Kidney (tissue), 14 donors: Measurements from ENCODE around the gene MGA. TPM values are rescaled to one million over a fixed set of nuclear protein-coding genes. Genes with fewer than 3 reads are reported as not detected.

Source experiments
- DNase-seq, 5 donors: peaks; one replicate each; pipeline ENCODE4 v3.0.0-alpha.2; 2013 to 2020
- FAIRE-seq: peaks from 2 replicates; lab custom pipeline; 2012; peaks lifted over from hg19 to GRCh38; lab: Jason Lieb, UNC
- H3K27ac ChIP-seq, 2 donors: one replicate each; pipeline ENCODE4 v1.7.0; 2013; ENCODE audit warnings: low read depth in 2 of 2, low read length in 2 of 2, inconsistent platforms in 1 of 2
- H3K27me3 ChIP-seq: one replicate; pipeline ENCODE4 v1.7.1; 2013; ENCODE audit warnings: low read length, inconsistent platforms; ENCODE audit not compliant: control insufficient read depth, insufficient read depth
- H3K36me3 ChIP-seq, 3 donors: one replicate each; pipeline versions ENCODE4 v1.7.0 to v1.7.1; 2013; ENCODE audit warnings: low read length in 3 of 3, control low read depth in 1 of 3, inconsistent platforms in 1 of 3; ENCODE audit not compliant: insufficient read depth in 3 of 3, control insufficient read depth in 2 of 3
- H3K4me1 ChIP-seq, 3 donors: one replicate each; pipeline versions ENCODE4 v1.7.0 to v1.7.1; 2013; ENCODE audit warnings: low read length in 3 of 3, inconsistent platforms in 1 of 3, low read depth in 1 of 3; ENCODE audit not compliant: control insufficient read depth in 2 of 3, insufficient read depth in 2 of 3
- H3K4me3 ChIP-seq, 3 donors: one replicate each; pipeline versions ENCODE4 v1.7.0 to v1.8.1; 2013; ENCODE audit warnings: low read length in 3 of 3, control low read depth in 1 of 3, inconsistent platforms in 1 of 3
- H3K9ac ChIP-seq, 3 donors: one replicate each; pipeline versions ENCODE4 v1.7.0 to v1.7.1; 2013; ENCODE audit warnings: low read length in 3 of 3, control low read depth in 1 of 3, inconsistent platforms in 1 of 3
- H3K9me3 ChIP-seq, 3 donors: one replicate each; pipeline versions ENCODE4 v1.7.0 to v1.7.1; 2013; ENCODE audit warnings: low read length in 3 of 3, control low read depth in 1 of 3, inconsistent platforms in 1 of 3; ENCODE audit not compliant: control insufficient read depth in 2 of 3, insufficient read depth in 1 of 3
- CTCF ChIP-seq: IDR thresholded peaks from 3 replicates; pipeline ENCODE4 v1.5.1; 2012; ENCODE audit warnings: mild to moderate bottlenecking, moderate library complexity, borderline replicate concordance; ENCODE audit not compliant: insufficient read depth; ENCODE audit errors: extremely low read depth
- intact Hi-C: fragments of 100-400 bp; cut with DNase I; formaldehyde crosslinking; loops from one replicate; pipeline ENCODE4 v1.11.1; 2022
- polyA plus RNA-seq: library from polyadenylated mRNA; stranded (reverse); fragments of 350-450 nt; fragmentation: Illumina TruSeq; extraction: RNeasy Lipid Tissue Mini Kit (QIAGEN cat#74804); gene quantifications from one replicate; pipeline ENCODE4 v1.2.3, GENCODE V29; 2014; ENCODE audit warnings: low read depth, low replicate concordance; ENCODE audit not compliant: insufficient read depth
- total RNA-seq: library from RNA; stranded (reverse); fragmentation: NEBNext Ultra II Directional; extraction: Animal tissue kit (Norgen Biotek cat#: 25700); gene quantifications from one replicate; pipeline ENCODE4 v1.2.1, GENCODE V29; 2021
- donor health status: control.
- donor health status: control.
- donor health status: control.
- donor health status: control.
- donor health status: control.
- donor health status: DM: yes; HTN: yes; CAD: no.
- donor health status: Normal renal cell carcinoma (clear cell type).

The MGA gene
- total and polyA plus RNA-seq, 2 donors from 2014 or later, result 1.9 to 40.1 TPM

DNA sequence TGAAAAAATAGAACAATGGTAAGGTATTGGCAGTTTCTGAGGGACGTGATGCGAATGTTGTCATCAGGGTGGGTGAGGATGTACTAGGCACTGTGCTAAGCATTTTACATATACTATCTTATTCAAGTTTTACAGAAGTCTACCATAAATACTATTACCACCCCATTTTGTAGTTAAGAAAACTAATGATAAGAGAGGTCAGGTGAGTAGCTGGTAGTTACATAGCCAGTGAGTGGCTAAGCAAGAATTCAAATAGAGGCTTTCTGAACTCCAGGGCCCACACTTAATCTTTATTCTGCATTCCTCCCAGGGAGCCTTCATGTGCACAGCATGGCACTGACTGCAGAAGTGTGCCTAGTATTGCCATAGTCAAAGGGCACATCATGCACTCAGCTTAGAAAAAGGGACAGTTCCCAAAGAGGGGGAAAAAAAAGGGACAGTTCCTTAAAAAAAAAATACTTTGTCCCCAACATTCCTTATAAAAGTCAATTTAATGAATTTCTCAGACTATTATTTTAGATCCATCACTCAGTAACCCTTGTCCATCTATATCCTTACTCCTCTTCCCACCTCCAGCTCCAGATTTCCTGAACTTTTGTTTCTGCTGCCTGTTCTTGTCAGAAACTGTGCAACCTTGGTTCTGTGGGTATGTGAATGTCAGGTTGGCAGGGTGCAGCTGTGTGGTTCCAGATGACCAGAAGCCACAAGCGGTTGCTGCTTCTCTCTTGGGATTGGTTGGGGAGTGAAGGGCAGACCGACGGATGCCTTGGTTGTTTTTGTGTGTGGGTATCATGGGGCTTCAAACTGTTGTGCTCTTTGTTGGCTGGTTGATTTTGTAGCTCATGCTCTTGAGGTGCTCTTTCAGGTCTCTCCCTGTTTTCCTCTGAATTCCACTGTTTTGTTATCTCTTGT, 122.4 kb downstream of the MGA start:
- no peaks in the 10 kb centered on the region for H3K27me3 ChIP-seq
- FAIRE-seq (no peak), DNase-seq (no peak)
- H3K36me3 ChIP-seq, result no peaks in the 10 kb centered on the region
- H3K4me1 ChIP-seq, result peaks cover 0 to 3% (median 0%) of the 10 kb centered on the region in 3 donors
- TF ChIP-seq CTCF, result no peak
- no peak overlapping the region for H3K9ac ChIP-seq
- intact Hi-C loops, result no loop called here
- H3K27ac ChIP-seq, result no peak overlapping the region
- no peaks in the 10 kb centered on the region for H3K9me3 ChIP-seq
- H3K4me3 ChIP-seq, result no peak overlapping the region

- DNase-seq, result no peak
- Histone ChIP-seq H3K4me1 (peaks cover 0 to 3% (median 0%) of the 10 kb centered on the region in 3 donors), H3K27ac (no peak overlapping the region), H3K9me3 (no peaks in the 10 kb centered on the region), H3K36me3 (no peaks in the 10 kb centered on the region), H3K27me3 (no peaks in the 10 kb centered on the region), H3K4me3 (no peak overlapping the region), H3K9ac (no peak overlapping the region)
- intact Hi-C loops, result no loop called here
- no peak for TF ChIP-seq CTCF
- FAIRE-seq, result no peak
These were observed 123.1 kb downstream of the MGA start for GRCh38 chr15:41783296-41783695.

GRCh38 chr15:41788262-41788661, 128.1 kb downstream of the MGA start:
- H3K9me3 ChIP-seq, result no peaks in the 10 kb centered on the region
- no peak overlapping the region for H3K27ac ChIP-seq
- FAIRE-seq (no peak), DNase-seq (no peak)
- no peak for TF ChIP-seq CTCF
- H3K4me1 ChIP-seq, result peaks cover 0 to 19% (median 18%) of the 10 kb centered on the region in 3 donors
- no peaks in the 10 kb centered on the region for H3K27me3 ChIP-seq
- intact Hi-C loops, result no loop called here
- H3K9ac ChIP-seq, result no peak overlapping the region
- no peak overlapping the region for H3K4me3 ChIP-seq
- no peaks in the 10 kb centered on the region for H3K36me3 ChIP-seq
